ENCODE measurements around the gene MYOZ1. TPM values are rescaled to one million over a fixed set of nuclear protein-coding genes. Genes with fewer than 3 reads are reported as not detected.
"Not testable (repeated sequence)": the region's sequence is repeated elsewhere in the genome, so short reads cannot be mapped to it uniquely, and the experiment has no call there.

The MYOZ1 gene
- total and polyA plus RNA-seq, 4 donors, result 0.70 to 2.4 (median 1.5) TPM

DNA sequence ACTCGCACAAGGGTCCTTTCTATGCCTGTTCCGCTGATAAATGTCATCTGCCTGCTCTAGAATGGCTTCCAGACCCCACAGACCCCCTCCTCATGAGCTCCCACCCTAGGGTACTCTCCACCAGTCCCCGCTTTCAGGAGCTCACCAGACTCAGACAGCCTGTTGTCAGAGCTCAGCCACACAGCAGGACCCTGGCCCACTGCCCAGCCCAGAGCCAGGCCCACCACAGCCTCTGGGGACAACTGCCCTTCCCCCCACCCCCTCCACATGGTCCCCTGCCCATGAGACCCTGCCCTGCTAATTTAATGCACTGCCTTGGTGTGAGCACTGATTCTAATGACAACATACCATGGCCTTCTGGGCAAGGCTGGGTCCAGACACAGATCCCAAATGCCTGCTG, 24.3 kb upstream of the MYOZ1 start:
- not testable (repeated sequence) for H3K9me3 ChIP-seq (ENCODE audit: control insufficient read depth in 4 of 4, insufficient read depth in 3 of 4, low read length in 3 of 4); H3K27ac ChIP-seq (ENCODE audit: low read depth in 1 of 2, low read length in 1 of 2); DNase-seq; H3K4me1 ChIP-seq (ENCODE audit: control insufficient read depth in 5 of 5, insufficient read depth in 5 of 5, low read length in 5 of 5); H3K4me3 ChIP-seq; H3K9ac ChIP-seq (ENCODE audit: insufficient read depth in 1 of 2, low read length in 2 of 2); H3K27me3 ChIP-seq (ENCODE audit: control insufficient read depth in 3 of 3, insufficient read depth in 3 of 3, low read length in 2 of 3); H3K36me3 ChIP-seq (ENCODE audit: control insufficient read depth in 4 of 4, insufficient read depth in 4 of 4, low read length in 4 of 4); ATAC-seq (ENCODE audit: insufficient read depth, low FRiP score)
- 84 to 94% methylated on average over 3 of the region's 3 CpGs for WGBS, 2 donors

DNA sequence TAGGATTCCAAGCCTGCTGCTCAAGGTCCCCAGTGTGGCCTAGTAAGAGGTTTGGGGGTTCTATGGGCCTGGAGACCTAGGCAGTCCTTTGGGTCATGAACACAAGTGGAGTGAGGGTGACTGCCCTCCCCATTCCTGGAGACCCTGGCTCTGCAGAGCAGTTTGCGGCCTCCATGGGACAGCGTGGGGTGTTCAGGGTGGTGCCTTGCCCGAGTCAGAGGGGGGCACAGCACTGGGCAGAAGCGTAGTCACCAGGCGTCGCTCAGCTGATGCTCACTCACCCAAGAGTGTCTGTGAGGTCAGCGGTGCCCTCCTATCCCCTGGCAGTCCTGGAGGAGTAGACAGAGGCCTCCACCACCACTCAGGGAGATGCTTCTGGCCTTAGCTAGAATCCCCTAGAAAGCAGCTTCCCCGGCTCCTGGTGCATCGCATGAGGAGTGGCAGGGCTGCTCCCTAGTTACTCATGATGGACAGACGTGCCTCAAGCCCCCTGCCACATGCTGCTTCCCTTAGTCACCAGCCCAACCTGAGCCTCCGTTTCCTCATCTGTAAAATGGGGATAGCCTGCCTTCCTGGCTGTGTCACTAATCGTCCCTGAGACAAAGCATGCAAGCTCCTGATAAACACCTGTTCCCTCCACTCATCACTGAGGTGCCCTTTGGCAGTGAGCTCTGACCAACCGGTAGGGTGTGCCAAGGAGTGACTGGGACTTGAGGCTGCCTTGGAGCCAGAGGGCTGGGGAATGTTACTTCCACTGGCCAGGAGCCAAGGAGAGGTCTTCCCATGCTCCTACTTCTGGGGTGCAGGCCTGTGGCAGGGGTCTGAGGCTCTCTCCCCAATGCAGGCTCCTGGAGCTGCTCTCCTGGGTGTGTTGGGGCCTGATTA, 23.1 kb upstream of the MYOZ1 start:
- not testable (repeated sequence) for H3K27me3 ChIP-seq (ENCODE audit: control insufficient read depth in 3 of 3, insufficient read depth in 3 of 3, low read length in 2 of 3); DNase-seq; H3K4me3 ChIP-seq; ATAC-seq (ENCODE audit: insufficient read depth, low FRiP score); H3K9me3 ChIP-seq (ENCODE audit: control insufficient read depth in 4 of 4, insufficient read depth in 3 of 4, low read length in 3 of 4); H3K9ac ChIP-seq (ENCODE audit: insufficient read depth in 1 of 2, low read length in 2 of 2); H3K4me1 ChIP-seq (ENCODE audit: control insufficient read depth in 5 of 5, insufficient read depth in 5 of 5, low read length in 5 of 5); H3K36me3 ChIP-seq (ENCODE audit: control insufficient read depth in 4 of 4, insufficient read depth in 4 of 4, low read length in 4 of 4); H3K27ac ChIP-seq (ENCODE audit: low read depth in 1 of 2, low read length in 1 of 2)
- WGBS, 2 donors, result 85 to 93% methylated on average over 11 to 13 of the region's 13 CpGs

DNA sequence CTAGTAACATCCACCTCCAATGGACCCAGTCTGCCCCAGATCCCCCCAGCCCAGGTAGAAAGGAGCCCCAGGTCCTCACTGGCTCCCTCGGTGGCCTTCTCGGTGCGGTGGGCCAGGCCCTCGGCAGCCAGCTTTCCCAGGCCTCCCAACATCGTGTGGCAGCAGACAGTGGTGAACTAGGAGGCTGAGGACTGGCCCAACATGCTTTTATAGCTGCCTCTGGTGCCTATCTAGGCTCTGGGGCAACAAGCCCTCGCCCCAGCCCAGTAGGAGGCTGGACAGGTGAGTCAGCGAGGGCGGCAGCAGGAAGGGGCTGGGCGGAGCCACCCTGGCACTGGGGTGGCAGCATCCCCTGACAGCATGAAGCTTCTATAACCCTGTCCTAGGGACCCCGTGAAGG, 22.3 kb upstream of the MYOZ1 start:
- not testable (repeated sequence) for H3K27ac ChIP-seq (ENCODE audit: low read depth in 1 of 2, low read length in 1 of 2); H3K27me3 ChIP-seq (ENCODE audit: control insufficient read depth in 3 of 3, insufficient read depth in 3 of 3, low read length in 2 of 3); ATAC-seq (ENCODE audit: insufficient read depth, low FRiP score); H3K4me3 ChIP-seq; H3K9ac ChIP-seq (ENCODE audit: insufficient read depth in 1 of 2, low read length in 2 of 2); H3K4me1 ChIP-seq (ENCODE audit: control insufficient read depth in 5 of 5, insufficient read depth in 5 of 5, low read length in 5 of 5); H3K36me3 ChIP-seq (ENCODE audit: control insufficient read depth in 4 of 4, insufficient read depth in 4 of 4, low read length in 4 of 4); H3K9me3 ChIP-seq (ENCODE audit: control insufficient read depth in 4 of 4, insufficient read depth in 3 of 4, low read length in 3 of 4); DNase-seq
- WGBS, 2 donors, result 80 to 91% methylated on average over 10 of the region's 10 CpGs

DNA sequence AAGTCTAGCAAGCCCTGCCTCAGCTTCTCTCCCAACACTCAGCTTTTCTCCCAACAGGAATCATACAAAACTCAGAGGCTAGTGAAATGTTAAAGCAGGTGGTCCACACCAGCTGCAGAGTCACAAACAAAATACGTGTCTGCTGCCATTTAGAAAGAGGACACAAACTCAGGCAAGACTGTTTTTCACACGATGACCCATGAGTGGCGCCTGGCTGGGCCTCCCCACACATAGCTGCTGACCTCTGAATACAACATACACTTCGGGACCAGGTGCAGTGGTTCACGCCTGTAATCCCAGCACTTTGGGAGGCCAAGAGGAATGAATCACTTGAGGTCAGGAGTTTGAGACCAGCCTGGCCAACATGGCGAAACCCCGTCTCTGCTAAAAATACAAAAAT, 21.4 kb upstream of the MYOZ1 start:
- DNase-seq; H3K4me3 ChIP-seq; H3K36me3 ChIP-seq (ENCODE audit: control insufficient read depth in 4 of 4, insufficient read depth in 4 of 4, low read length in 4 of 4); H3K4me1 ChIP-seq (ENCODE audit: control insufficient read depth in 5 of 5, insufficient read depth in 5 of 5, low read length in 5 of 5); H3K9ac ChIP-seq (ENCODE audit: insufficient read depth in 1 of 2, low read length in 2 of 2); H3K27me3 ChIP-seq (ENCODE audit: control insufficient read depth in 3 of 3, insufficient read depth in 3 of 3, low read length in 2 of 3); ATAC-seq (ENCODE audit: insufficient read depth, low FRiP score); H3K9me3 ChIP-seq (ENCODE audit: control insufficient read depth in 4 of 4, insufficient read depth in 3 of 4, low read length in 3 of 4); H3K27ac ChIP-seq (ENCODE audit: low read depth in 1 of 2, low read length in 1 of 2): not testable (repeated sequence)
- 89 to 91% methylated on average over 7 of the region's 7 CpGs for WGBS, 2 donors

DNA sequence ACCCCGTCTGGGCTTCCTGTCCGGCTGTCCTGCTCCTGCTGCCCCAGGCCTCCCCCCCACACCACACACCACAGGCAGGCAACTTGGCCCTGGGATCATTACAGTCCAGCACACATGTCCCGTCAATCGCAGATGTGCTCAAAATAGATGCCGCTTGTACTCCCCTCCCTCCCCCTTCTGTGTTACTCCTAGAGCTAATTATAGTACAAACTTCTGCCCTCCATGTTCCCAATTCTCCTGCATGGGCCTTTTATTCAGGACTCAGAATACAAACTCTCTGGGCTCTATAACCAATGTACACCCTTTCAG, 14.7 kb upstream of the MYOZ1 start, which contains the start of gene SYNPO2L:
Gene SYNPO2L, minus strand, starts transcription at position 40 of the 309 bp plus-strand sequence. CDS start 107 bp downstream, outside the sequence.
- Histone ChIP-seq H3K9ac (ENCODE audit: insufficient read depth in 1 of 2, low read length in 2 of 2) (no peak within 1 kb of the TSS), H3K27ac (ENCODE audit: low read depth in 1 of 2, low read length in 1 of 2) (peak within 1 kb of the TSS in 1 of 2 donors; percentile 99)
- TF ChIP-seq, protein P1, sequence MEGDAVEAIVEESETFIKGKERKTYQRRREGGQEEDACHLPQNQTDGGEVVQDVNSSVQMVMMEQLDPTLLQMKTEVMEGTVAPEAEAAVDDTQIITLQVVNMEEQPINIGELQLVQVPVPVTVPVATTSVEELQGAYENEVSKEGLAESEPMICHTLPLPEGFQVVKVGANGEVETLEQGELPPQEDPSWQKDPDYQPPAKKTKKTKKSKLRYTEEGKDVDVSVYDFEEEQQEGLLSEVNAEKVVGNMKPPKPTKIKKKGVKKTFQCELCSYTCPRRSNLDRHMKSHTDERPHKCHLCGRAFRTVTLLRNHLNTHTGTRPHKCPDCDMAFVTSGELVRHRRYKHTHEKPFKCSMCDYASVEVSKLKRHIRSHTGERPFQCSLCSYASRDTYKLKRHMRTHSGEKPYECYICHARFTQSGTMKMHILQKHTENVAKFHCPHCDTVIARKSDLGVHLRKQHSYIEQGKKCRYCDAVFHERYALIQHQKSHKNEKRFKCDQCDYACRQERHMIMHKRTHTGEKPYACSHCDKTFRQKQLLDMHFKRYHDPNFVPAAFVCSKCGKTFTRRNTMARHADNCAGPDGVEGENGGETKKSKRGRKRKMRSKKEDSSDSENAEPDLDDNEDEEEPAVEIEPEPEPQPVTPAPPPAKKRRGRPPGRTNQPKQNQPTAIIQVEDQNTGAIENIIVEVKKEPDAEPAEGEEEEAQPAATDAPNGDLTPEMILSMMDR (IDR thresholded peaks at IDR 0.05; ENCODE audit: control extremely low read depth, extremely low read depth), result no peak

More for the DNA sequence above, 14.7 kb upstream of the MYOZ1 start, which contains the start of gene SYNPO2L:
- no peaks in the 10 kb centered on the region for H3K36me3 ChIP-seq (ENCODE audit: control insufficient read depth in 4 of 4, insufficient read depth in 4 of 4, low read length in 4 of 4)
- H3K27me3 ChIP-seq (ENCODE audit: control insufficient read depth in 3 of 3, insufficient read depth in 3 of 3, low read length in 2 of 3), result no peaks in the 10 kb centered on the region
- ATAC-seq (ENCODE audit: insufficient read depth, low FRiP score), result no peak
- peaks cover 0 to 4% (median 0%) of the 10 kb centered on the region in 5 donors for H3K4me1 ChIP-seq (ENCODE audit: control insufficient read depth in 5 of 5, insufficient read depth in 5 of 5, low read length in 5 of 5)
- 68 to 70% methylated on average over 5 of the region's 5 CpGs for WGBS, 2 donors
- peak in 1 of 3 donors; percentile 25 for DNase-seq
- no peaks in the 10 kb centered on the region for H3K9me3 ChIP-seq (ENCODE audit: control insufficient read depth in 4 of 4, insufficient read depth in 3 of 4, low read length in 3 of 4)
- H3K4me3 ChIP-seq, result no peak within 1 kb of the TSS

Data from lung (tissue), 12 donors.